ENCODE data around the gene PSAPL1.

GRCh38 chr4:7383266-7383665, 51.5 kb downstream of the PSAPL1 start:
- TF ChIP-seq CTCF (IDR thresholded peaks at IDR 0.05) (no peak), ZFX (IDR thresholded peaks at IDR 0.05; ENCODE audit: borderline replicate concordance) (no peak)

All from 22Rv1 (cell line).